Peyer's patch (tissue), 4 donors: ENCODE results near the gene GRIA4. TPM values are rescaled to one million over a fixed set of nuclear protein-coding genes. Genes with fewer than 3 reads are reported as not detected.

Source experiments
- DNase-seq, 3 donors: peaks; one replicate each; pipeline ENCODE4 v3.0.0-alpha.2; 2017 to 2019
- H3K27ac ChIP-seq, 4 donors: fragments of 200-600 bp; sonication (generic); one replicate each; pipeline ENCODE4 v1.5.1; 2016 to 2019
- H3K27me3 ChIP-seq, 2 donors: fragments of 200-600 bp; sonication (generic); one replicate each; pipeline ENCODE4 v1.5.1; 2019
- H3K36me3 ChIP-seq, 3 donors: fragments of 200-600 bp; sonication (generic); one replicate each; pipeline ENCODE4 v1.5.1; 2016 to 2019
- H3K4me1 ChIP-seq, 4 donors: fragments of 200-600 bp; sonication (generic); one replicate each; pipeline ENCODE4 v1.5.1; 2016 to 2019
- H3K4me3 ChIP-seq, 4 donors: fragments of 200-600 bp; sonication (generic); 1 replicate in 3 of 4; 2 replicates in 1 of 4; pipeline ENCODE4 v1.5.1; 2016 to 2019; ENCODE audit warnings: mild to moderate bottlenecking in 1 of 4
- H3K9me3 ChIP-seq, 4 donors: fragments of 200-600 bp; sonication (generic); one replicate each; pipeline ENCODE4 v1.5.1; 2016 to 2019; ENCODE audit warnings: mild to moderate bottlenecking in 1 of 4
- CTCF ChIP-seq, 6 experiments: fragments of 450-650 bp in 4 of 6; fragments of 200-600 bp in 2 of 6; sonication (generic) in 1 of 6; IDR thresholded peaks; one replicate each; pipeline ENCODE4 v1.5.1; 2017 to 2019; ENCODE audit warnings: antibody characterized with exemption in 6 of 6, mild to moderate bottlenecking in 3 of 6, moderate library complexity in 1 of 6
- POLR2A ChIP-seq, 2 donors: fragments of 450-650 bp; IDR thresholded peaks; one replicate each; pipeline ENCODE4 v1.5.1; 2017; ENCODE audit warnings: antibody characterized with exemption in 2 of 2, mild to moderate bottlenecking in 2 of 2, moderate library complexity in 2 of 2
- total RNA-seq, 4 donors: library from RNA; depleted of rRNA; stranded (reverse); fragments of >200 nt; gene quantifications; one replicate each; pipeline ENCODE4 v1.1.0, GENCODE V29; 2016

Gene GRIA4
- total RNA-seq, 4 donors from 2014 or later: 9.9 to 87.8 (median 36.6) TPM

GRCh38 chr11:105618343-105618955, 8.6 kb downstream of the GRIA4 start:
- TF ChIP-seq POLR2A (IDR thresholded peaks at IDR 0.05) (no peak), CTCF (IDR thresholded peaks at IDR 0.05) (no peak)
- H3K36me3 ChIP-seq: no peaks in the 10 kb centered on the region
- no peak for DNase-seq
- H3K4me3 ChIP-seq: no peak overlapping the region
- no peaks in the 10 kb centered on the region for H3K9me3 ChIP-seq
- no peaks in the 10 kb centered on the region for H3K27me3 ChIP-seq
- H3K4me1 ChIP-seq: no peaks in the 10 kb centered on the region
- H3K27ac ChIP-seq: peak overlapping the region in 1 of 4 donors; percentile 55

GRCh38 chr11:105619556-105619955, 9.7 kb downstream of the GRIA4 start:
- no peaks in the 10 kb centered on the region for H3K9me3 ChIP-seq
- H3K27me3 ChIP-seq: no peaks in the 10 kb centered on the region
- H3K36me3 ChIP-seq: no peaks in the 10 kb centered on the region
- no peak for DNase-seq
- no peak overlapping the region for H3K27ac ChIP-seq
- no peak overlapping the region for H3K4me3 ChIP-seq
- TF ChIP-seq CTCF (IDR thresholded peaks at IDR 0.05): no peak
- no peak for TF ChIP-seq POLR2A (IDR thresholded peaks at IDR 0.05)
- no peaks in the 10 kb centered on the region for H3K4me1 ChIP-seq

- TF ChIP-seq POLR2A (IDR thresholded peaks at IDR 0.05) (no peak), CTCF (IDR thresholded peaks at IDR 0.05) (no peak)
- no peaks in the 10 kb centered on the region for H3K9me3 ChIP-seq
- H3K4me3 ChIP-seq: no peak overlapping the region
- no peak for DNase-seq
- H3K27ac ChIP-seq: no peak overlapping the region
- no peaks in the 10 kb centered on the region for H3K27me3 ChIP-seq
- no peaks in the 10 kb centered on the region for H3K36me3 ChIP-seq
- no peaks in the 10 kb centered on the region for H3K4me1 ChIP-seq
These were observed 12.1 kb downstream of the GRIA4 start for GRCh38 chr11:105622016-105622415.

- TF ChIP-seq POLR2A (IDR thresholded peaks at IDR 0.05) (no peak), CTCF (IDR thresholded peaks at IDR 0.05) (no peak)
- Histone ChIP-seq H3K4me1 (no peaks in the 10 kb centered on the region), H3K9me3 (no peaks in the 10 kb centered on the region), H3K27ac (no peak overlapping the region), H3K36me3 (no peaks in the 10 kb centered on the region), H3K27me3 (no peaks in the 10 kb centered on the region), H3K4me3 (no peak overlapping the region)
- no peak for DNase-seq
These were observed 22.4 kb downstream of the GRIA4 start for GRCh38 chr11:105632316-105632715.

GRCh38 chr11:105635466-105635865, 25.6 kb downstream of the GRIA4 start:
- Histone ChIP-seq H3K27ac (no peak overlapping the region), H3K4me3 (no peak overlapping the region), H3K9me3 (no peaks in the 10 kb centered on the region), H3K27me3 (no peaks in the 10 kb centered on the region), H3K4me1 (no peaks in the 10 kb centered on the region), H3K36me3 (no peaks in the 10 kb centered on the region)
- DNase-seq: no peak
- TF ChIP-seq CTCF (IDR thresholded peaks at IDR 0.05) (no peak), POLR2A (IDR thresholded peaks at IDR 0.05) (no peak)

- no peaks in the 10 kb centered on the region for H3K9me3 ChIP-seq
- no peaks in the 10 kb centered on the region for H3K27me3 ChIP-seq
- DNase-seq: no peak
- TF ChIP-seq CTCF (IDR thresholded peaks at IDR 0.05) (no peak), POLR2A (IDR thresholded peaks at IDR 0.05) (no peak)
- no peak overlapping the region for H3K4me3 ChIP-seq
- H3K4me1 ChIP-seq: no peaks in the 10 kb centered on the region
- no peaks in the 10 kb centered on the region for H3K36me3 ChIP-seq
- H3K27ac ChIP-seq: no peak overlapping the region
These were observed 26.6 kb downstream of the GRIA4 start for GRCh38 chr11:105636496-105636895.
